GM18867 (cell line): Measurements from ENCODE around the gene RGS4.
"Not testable (repeated sequence)": the region's sequence is repeated elsewhere in the genome, so short reads cannot be mapped to it uniquely, and the experiment has no call there.

Source experiments
- ATAC-seq: cut with Tn5 transposase; IDR thresholded peaks from one replicate; pipeline ENCODE4 v1.9.1; 2021; ENCODE audit warnings: mild to moderate bottlenecking, moderate library complexity; ENCODE audit not compliant: unreplicated experiment

RGS4 gene

GRCh38 chr1:163066686-163067085 is 2.5 kb upstream of the RGS4 start:
- no peak for ATAC-seq

GRCh38 chr1:163068716-163069115 is 445 bp upstream of the RGS4 start:
- ATAC-seq: no peak

- ATAC-seq: no peak
Measured at GRCh38 chr1:163069655-163070277, 605 bp downstream of the RGS4 start.

- peak; percentile 90 for ATAC-seq
Measured at GRCh38 chr1:163071405-163072255, 2.5 kb downstream of the RGS4 start.

- no peak for ATAC-seq
Measured at GRCh38 chr1:163072658-163073057, 3.5 kb downstream of the RGS4 start.

- ATAC-seq: no peak
Measured at GRCh38 chr1:163074004-163074403, 4.8 kb downstream of the RGS4 start.

- no peak for ATAC-seq
Measured at GRCh38 chr1:163074716-163075284, 5.6 kb downstream of the RGS4 start.

- no peak for ATAC-seq
Measured at GRCh38 chr1:163076044-163076443, 6.9 kb downstream of the RGS4 start.

GRCh38 chr1:163076446-163076845 is 7.3 kb downstream of the RGS4 start:
- ATAC-seq: no peak

GRCh38 chr1:163076981-163077761 is 8.0 kb downstream of the RGS4 start:
- ATAC-seq: no peak

- ATAC-seq: no peak
Measured at GRCh38 chr1:163082971-163083370, 13.8 kb downstream of the RGS4 start.

GRCh38 chr1:163083690-163084089 is 14.5 kb downstream of the RGS4 start:
- ATAC-seq: no peak

- ATAC-seq: no peak
Measured at GRCh38 chr1:163084330-163084729, 15.2 kb downstream of the RGS4 start.

GRCh38 chr1:163085041-163085903 is 16.1 kb downstream of the RGS4 start:
- no peak for ATAC-seq

GRCh38 chr1:163085904-163086268 is 16.7 kb downstream of the RGS4 start:
- ATAC-seq: no peak

- not testable (repeated sequence) for ATAC-seq
Measured at GRCh38 chr1:163089117-163089516, 20.0 kb downstream of the RGS4 start.

- ATAC-seq: no peak
Measured at GRCh38 chr1:163090321-163090945, 21.3 kb downstream of the RGS4 start.

- no peak for ATAC-seq
Measured at GRCh38 chr1:163093169-163093568, 24.0 kb downstream of the RGS4 start.

- ATAC-seq: no peak
Measured at GRCh38 chr1:163093579-163093978, 24.4 kb downstream of the RGS4 start.

- ATAC-seq: no peak
Measured at GRCh38 chr1:163094182-163094581, 25.0 kb downstream of the RGS4 start.
